PC-3 (cell line): ENCODE measurements around the gene C16orf95.

Experiments
- CTCF ChIP-seq: fragments of 300-600 bp; sonication (generic); conservative IDR thresholded peaks from 2 replicates; pipeline ENCODE4 v1.5.1; 2017; ENCODE audit warnings: antibody characterized with exemption, low read depth, mild to moderate bottlenecking, low read length
- EZH2 ChIP-seq: fragments of 300-600 bp; sonication (generic); IDR thresholded peaks from one replicate; pipeline ENCODE4 v1.6.1; 2017; ENCODE audit warnings: antibody characterized with exemption, mild to moderate bottlenecking, low read length; ENCODE audit not compliant: unreplicated experiment
- EZH2phosphoT487 ChIP-seq: fragments of 300-600 bp; sonication (generic); IDR thresholded peaks from 2 replicates; pipeline ENCODE4 v1.6.1; 2018; ENCODE audit warnings: mild to moderate bottlenecking, antibody characterized with exemption, low read length, borderline replicate concordance

GRCh38 chr16:87322833-87323726 is 5.9 kb upstream of the C16orf95 start:
- TF ChIP-seq CTCF, result no peak
- no peak for TF ChIP-seq EZH2
- TF ChIP-seq EZH2phosphoT487, result no peak
